Tibial nerve (tissue), 4 donors: ENCODE data around the gene STIM1.

ENCODE experiments used
- CTCF ChIP-seq, 5 experiments: fragments of 200-600 bp in 3 of 5; fragments of 450-650 bp in 2 of 5; sonication (generic) in 3 of 5; IDR thresholded peaks; one replicate each; pipeline ENCODE4 v1.5.1; 2016 to 2019; ENCODE audit warnings: antibody characterized with exemption in 5 of 5, mild to moderate bottlenecking in 3 of 5, moderate library complexity in 2 of 5
- EP300 ChIP-seq, 2 donors: sonication (generic); formaldehyde crosslinking; IDR thresholded peaks; one replicate each; pipeline ENCODE4 v1.6.1; 2017; ENCODE audit warnings: antibody characterized with exemption in 2 of 2, mild to moderate bottlenecking in 1 of 2

GRCh38 chr11:4022669-4023068 lies 167.2 kb downstream of the STIM1 start:
- TF ChIP-seq EP300 (IDR thresholded peaks at IDR 0.05) = no peak
- TF ChIP-seq CTCF (IDR thresholded peaks at IDR 0.05) = no peak
